HG02981 (cell line): Measurements from ENCODE around the gene WDR37.
"Not testable (repeated sequence)": the region's sequence is repeated elsewhere in the genome, so short reads cannot be mapped to it uniquely, and the experiment has no call there.

ENCODE experiments used
- ATAC-seq: cut with Tn5 transposase; IDR thresholded peaks from one replicate; pipeline ENCODE4 v1.9.1; 2021; ENCODE audit warnings: mild to moderate bottlenecking, moderate library complexity; ENCODE audit not compliant: unreplicated experiment

The WDR37 gene

GRCh38 chr10:1101946-1102345 is 45.8 kb downstream of the WDR37 start:
- ATAC-seq: no peak

- ATAC-seq: no peak
Measured at GRCh38 chr10:1102416-1102815, 46.2 kb downstream of the WDR37 start.

DNA sequence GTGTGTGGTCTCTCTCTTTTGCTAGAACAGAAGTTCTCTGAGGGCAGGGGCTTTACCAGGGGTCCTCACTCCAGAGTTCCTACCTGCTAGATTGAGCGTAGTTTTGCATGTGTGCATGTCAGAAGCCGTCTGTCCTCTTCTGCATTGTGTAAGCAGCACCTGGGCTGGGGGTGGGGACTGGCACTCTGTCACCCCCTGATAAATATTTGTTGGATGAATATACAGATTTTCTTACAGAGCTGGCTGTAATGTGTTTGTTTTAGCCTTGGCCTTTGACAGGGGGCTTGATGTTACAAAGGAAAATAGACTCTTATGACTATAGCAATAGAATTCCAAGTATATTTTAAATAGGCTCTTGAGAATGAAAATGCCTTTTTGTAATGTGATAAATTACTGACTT is 46.6 kb downstream of the WDR37 start:
- no peak for ATAC-seq

DNA sequence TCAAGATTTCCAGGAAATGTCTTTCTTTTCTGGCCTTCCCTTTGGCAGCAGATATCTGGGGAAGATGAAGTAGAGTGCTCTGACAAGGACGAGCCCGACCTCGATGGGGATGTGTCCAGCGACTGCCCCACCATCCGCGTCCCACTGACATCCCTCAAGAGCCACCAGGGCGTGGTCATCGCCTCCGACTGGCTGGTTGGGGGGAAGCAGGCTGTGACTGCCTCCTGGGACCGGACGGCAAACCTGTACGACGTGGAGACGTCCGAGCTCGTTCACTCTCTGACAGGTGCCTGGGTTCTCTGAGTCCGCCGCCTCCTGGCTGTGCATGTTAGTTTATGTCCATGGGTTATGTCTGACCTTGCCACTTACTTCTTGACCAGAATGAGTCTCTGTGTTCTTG is 47.4 kb downstream of the WDR37 start:
- no peak for ATAC-seq

DNA sequence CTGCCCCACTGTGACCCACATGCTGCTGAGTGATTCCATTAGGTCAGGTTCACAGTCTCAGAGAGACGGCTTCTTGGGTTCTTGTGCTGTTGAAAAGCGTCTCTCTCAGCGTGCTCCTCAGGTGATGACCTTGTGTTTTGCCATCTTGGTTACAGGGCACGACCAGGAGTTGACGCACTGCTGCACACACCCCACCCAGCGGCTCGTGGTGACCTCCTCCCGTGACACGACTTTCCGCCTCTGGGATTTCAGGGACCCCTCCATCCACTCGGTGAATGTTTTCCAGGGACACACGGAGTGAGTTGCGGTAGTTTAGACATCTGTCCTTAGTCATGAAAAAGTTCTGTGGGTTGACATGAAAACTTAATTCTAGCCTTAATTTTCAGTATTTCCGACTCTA is 48.8 kb downstream of the WDR37 start:
- no peak for ATAC-seq

DNA sequence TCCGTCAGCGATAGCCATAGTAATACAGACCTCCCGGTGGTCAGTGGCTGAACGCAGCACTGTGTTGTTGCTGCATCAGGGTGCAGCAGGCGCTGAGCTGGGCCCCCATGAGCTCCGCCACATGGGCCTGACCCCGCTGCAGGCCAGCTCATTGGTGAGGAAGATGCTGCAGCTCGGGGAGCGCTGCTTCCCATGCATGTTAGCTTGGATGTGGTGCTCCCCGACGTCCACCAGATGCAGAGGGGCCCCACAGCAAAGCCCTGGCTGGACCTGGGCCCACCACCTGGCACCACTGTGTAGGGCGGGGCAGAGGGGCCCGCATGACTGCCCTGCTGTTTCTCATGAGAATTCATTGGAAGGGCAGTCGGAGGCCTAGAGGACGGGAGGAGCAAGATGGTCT is 50.8 kb downstream of the WDR37 start:
- ATAC-seq: no peak

GRCh38 chr10:1107679-1108078 is 51.5 kb downstream of the WDR37 start:
- no peak for ATAC-seq

DNA sequence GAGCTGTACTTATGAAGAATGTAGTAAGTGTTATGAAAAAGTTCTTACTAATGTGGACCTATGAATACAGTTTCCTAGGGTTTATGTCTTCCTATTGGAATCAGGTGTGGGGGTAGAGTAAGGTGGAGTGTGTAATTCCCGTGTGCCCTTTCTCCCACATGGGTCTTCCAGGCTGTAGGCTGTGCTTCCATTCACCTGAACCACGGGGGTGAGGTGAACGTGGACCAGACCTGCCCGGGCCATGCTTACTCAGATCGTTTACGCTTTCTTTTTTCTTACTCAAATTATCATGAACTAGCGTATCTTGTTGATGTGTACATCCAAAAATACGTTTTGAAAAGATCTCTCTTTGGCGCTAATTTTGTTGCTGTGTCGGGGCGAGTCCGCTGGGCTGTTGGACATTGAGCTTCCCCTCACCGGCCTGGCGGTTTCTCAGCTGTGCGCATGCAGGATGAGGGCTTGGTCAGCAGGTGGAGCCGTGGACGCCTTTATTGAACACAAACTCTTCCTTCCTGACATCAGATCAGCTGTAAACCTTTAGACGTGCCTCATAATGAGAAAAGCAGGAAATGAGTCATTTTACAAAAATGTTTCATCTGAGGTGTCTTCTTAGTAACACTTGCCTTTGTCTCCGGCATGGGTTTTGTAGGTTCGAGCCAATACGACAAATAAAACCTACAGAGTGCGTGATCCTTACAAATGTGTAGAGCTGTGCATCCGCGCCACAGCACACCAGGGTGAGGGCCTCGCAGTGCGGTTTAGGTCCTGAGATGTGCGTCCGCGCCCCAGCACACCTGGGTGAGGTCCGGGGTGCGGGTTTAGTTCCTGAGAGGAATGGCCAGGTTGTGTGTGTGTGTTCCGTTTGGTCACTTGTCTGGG is 53.8 kb downstream of the WDR37 start:
- peak; percentile 84 for ATAC-seq

- no peak for ATAC-seq
Measured at GRCh38 chr10:1110674-1111119, 54.5 kb downstream of the WDR37 start.

GRCh38 chr10:1114315-1114714 is 58.1 kb downstream of the WDR37 start:
- no peak for ATAC-seq

- ATAC-seq: no peak
Measured at GRCh38 chr10:1114719-1115606, 58.8 kb downstream of the WDR37 start.

GRCh38 chr10:1115607-1115955 is 59.4 kb downstream of the WDR37 start:
- no peak for ATAC-seq

GRCh38 chr10:1116051-1116450 is 59.9 kb downstream of the WDR37 start:
- ATAC-seq: no peak

DNA sequence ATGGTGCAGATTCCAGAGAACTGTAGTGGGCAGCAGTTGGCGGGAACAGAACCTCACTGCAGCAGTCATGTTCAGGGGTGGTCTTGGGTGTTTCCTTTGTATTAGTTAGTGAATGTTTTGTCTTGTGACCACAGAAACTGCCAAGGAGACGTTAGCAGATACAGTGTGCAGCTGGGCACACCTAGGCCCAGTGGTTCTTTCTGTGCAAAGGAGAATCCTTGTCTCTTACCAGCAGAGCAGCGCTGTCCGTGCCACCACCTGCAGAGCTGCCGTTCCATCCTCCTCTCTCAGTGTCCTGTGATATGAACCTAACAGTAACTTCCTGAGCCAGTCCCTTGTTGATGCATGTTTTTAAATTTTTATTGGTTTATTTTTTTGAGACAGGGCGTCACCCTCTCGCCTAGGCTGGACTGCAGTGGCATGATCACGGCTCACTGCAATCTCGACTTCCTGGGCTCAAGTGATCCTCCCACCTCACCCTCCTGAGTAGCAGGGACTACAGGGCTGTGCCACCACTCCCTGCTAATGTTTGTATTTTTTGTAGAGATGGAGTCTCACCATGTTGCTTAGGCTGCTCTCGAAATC is 60.6 kb downstream of the WDR37 start:
- ATAC-seq: no peak

- ATAC-seq: no peak
Measured at GRCh38 chr10:1117651-1118050, 61.5 kb downstream of the WDR37 start.

- ATAC-seq: not testable (repeated sequence)
Measured at GRCh38 chr10:1118318-1118717, 62.1 kb downstream of the WDR37 start.

DNA sequence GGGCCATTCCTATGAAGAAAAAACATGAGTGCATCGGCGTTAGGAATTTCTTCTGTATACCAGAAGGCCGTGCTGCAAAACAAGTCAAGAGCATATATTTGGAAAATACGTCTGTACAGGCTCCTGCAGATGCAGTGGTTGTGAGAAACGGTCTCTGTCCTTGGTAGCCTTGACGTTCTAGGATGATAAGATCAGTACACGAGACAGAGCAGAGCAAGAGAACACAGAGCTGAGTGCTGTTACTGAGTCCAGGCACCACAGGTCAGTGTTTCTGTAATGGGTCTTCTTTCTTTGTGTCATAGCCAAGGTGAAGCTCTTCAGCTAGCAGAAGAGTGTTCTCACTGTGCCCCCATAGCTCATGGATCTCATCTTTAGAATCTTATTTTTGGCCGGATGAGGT is 62.8 kb downstream of the WDR37 start:
- ATAC-seq: no peak

GRCh38 chr10:1119501-1119900 is 63.3 kb downstream of the WDR37 start:
- no peak for ATAC-seq

DNA sequence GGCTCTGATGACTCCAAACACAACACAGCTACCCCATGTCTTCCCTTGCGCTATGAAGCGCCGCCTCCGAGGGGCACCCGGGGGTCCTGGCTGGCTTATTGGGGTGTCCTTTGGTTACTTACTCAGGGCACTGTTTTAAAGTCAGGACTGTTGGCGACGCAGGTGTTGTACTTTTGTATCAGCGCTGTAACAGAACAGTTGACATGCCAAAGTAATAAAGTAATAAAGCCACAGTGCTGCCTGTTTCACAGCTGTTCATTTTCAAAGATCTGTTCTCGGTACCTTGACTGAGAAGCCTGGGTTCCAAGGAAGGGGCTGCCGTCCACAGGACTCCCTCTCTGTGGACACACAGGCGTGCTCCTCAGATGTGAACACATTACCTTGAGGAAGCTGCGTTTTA is 64.1 kb downstream of the WDR37 start:
- ATAC-seq: no peak

DNA sequence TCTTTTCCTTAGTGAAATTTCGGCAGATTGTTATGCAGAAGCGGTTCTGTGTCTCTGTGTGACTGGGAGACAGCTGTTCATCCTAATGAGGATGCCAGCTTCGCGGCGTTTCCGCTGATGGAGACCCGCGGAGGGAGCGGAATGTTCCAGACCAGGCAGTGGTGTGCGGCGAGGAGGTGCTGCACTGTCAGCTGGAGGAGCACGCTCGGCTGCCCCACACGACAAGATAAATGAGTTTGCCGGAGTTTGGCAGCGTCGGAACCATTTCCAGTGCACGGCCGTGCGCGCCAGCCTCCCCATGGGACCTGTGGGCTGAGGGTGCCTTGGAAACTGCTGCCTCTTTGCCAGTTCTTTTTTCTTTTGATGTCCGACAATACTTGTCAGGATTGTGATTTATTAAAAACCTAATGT is 64.6 kb downstream of the WDR37 start:
- ATAC-seq: no peak

GRCh38 chr10:1121271-1121970 is 65.2 kb downstream of the WDR37 start:
- ATAC-seq: no peak
